ENCODE measurements around the gene TAB2. TPM values are rescaled to one million over a fixed set of nuclear protein-coding genes. Genes with fewer than 3 reads are reported as not detected.

The TAB2 gene
- total RNA-seq, 1 experiment from 2014 or later = 56.2 TPM

DNA sequence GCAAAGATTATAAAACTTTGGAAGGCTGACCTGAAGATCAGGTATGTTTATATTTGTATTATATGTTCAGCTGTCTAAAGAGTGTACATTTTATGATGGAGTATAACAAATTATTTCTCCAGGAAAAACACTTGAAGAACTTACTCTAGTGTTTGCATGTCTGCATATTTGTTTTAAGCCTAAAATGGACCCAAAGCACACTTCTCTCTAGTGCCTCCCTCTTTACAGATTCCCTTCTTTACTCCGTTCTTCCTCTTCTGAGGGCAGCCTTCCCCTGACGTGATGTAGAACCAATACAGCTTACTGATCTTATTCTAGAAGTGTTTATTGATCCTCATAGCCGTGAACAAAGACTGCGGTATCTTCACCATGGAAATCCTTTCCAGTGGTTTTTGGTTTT lies 96.5 kb downstream of the TAB2 start:
- no peak overlapping the region for H3K9ac ChIP-seq (ENCODE audit: extremely low read depth, insufficient read length, low read length)
- H3K79me2 ChIP-seq (ENCODE audit: insufficient read depth, low read length) = no peaks in the 10 kb centered on the region
- no peaks in the 10 kb centered on the region for H3K23me2 ChIP-seq (ENCODE audit: insufficient read length, low read depth, low read length, poor library complexity, severe bottlenecking)
- Mint-ChIP-seq H3K4me1 (no peaks in the 10 kb centered on the region), H3K27me3 (ENCODE audit: low read depth) (no peaks in the 10 kb centered on the region), H3K36me3 (ENCODE audit: insufficient read depth in 1 of 3, low read depth in 3 of 3) (peaks cover 0 to 16% (median 6%) of the 10 kb centered on the region in 3 experiments; a peak in 3 of 7 replicates), H3K4me3 (no peak overlapping the region), H3K9me3 (peaks cover 0 to 9% of the 10 kb centered on the region in 2 experiments; a peak in 2 of 5 replicates), H3K27ac (no peak overlapping the region)
- H2BK20ac ChIP-seq (ENCODE audit: low read depth, low read length, poor library complexity, severe bottlenecking) = no peak overlapping the region
- H2BK5ac ChIP-seq (ENCODE audit: insufficient read length, low read length) = no peak overlapping the region
- H3K9me3 ChIP-seq (ENCODE audit: control insufficient read depth, low read depth, low read length) = no peaks in the 10 kb centered on the region
- H3K27me3 ChIP-seq (ENCODE audit: insufficient read depth, low read length) = no peaks in the 10 kb centered on the region
- no peaks in the 10 kb centered on the region for H3K4me1 ChIP-seq (ENCODE audit: insufficient read depth, low read length)
- H2AFZ ChIP-seq (ENCODE audit: low read length) = no peak overlapping the region
- no peak overlapping the region for H2BK12ac ChIP-seq (ENCODE audit: insufficient read length, low read depth, low read length)
- no peak overlapping the region for H4K8ac ChIP-seq (replicated peaks; ENCODE audit: insufficient read length, low read depth, low read length)
- TF ChIP-seq, protein P1, sequence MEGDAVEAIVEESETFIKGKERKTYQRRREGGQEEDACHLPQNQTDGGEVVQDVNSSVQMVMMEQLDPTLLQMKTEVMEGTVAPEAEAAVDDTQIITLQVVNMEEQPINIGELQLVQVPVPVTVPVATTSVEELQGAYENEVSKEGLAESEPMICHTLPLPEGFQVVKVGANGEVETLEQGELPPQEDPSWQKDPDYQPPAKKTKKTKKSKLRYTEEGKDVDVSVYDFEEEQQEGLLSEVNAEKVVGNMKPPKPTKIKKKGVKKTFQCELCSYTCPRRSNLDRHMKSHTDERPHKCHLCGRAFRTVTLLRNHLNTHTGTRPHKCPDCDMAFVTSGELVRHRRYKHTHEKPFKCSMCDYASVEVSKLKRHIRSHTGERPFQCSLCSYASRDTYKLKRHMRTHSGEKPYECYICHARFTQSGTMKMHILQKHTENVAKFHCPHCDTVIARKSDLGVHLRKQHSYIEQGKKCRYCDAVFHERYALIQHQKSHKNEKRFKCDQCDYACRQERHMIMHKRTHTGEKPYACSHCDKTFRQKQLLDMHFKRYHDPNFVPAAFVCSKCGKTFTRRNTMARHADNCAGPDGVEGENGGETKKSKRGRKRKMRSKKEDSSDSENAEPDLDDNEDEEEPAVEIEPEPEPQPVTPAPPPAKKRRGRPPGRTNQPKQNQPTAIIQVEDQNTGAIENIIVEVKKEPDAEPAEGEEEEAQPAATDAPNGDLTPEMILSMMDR (conservative IDR thresholded peaks at IDR 0.05) = no peak
- H3K56ac ChIP-seq (ENCODE audit: insufficient read length, low read depth, low read length) = no peak overlapping the region
- H2BK120ac ChIP-seq (ENCODE audit: low read depth, low read length, poor library complexity, severe bottlenecking) = no peak overlapping the region
- H4K20me1 ChIP-seq (ENCODE audit: control insufficient read depth, insufficient read depth, insufficient read length) = no peaks in the 10 kb centered on the region
- H3K4ac ChIP-seq (ENCODE audit: low read depth, low read length) = no peak overlapping the region
- H3K79me1 ChIP-seq (ENCODE audit: insufficient read depth, low read depth, low read length, poor library complexity, severe bottlenecking) = no peaks in the 10 kb centered on the region
- H3K4me2 ChIP-seq (ENCODE audit: insufficient read depth, insufficient read length, low read length) = no peak overlapping the region
- no peak overlapping the region for H2AK5ac ChIP-seq (ENCODE audit: insufficient read length, low read length)
- H2BK15ac ChIP-seq (ENCODE audit: low read depth, low read length) = no peak overlapping the region
- no peak for DNase-seq
- no peak overlapping the region for H3K14ac ChIP-seq (ENCODE audit: insufficient read depth, low read length)
- no peak overlapping the region for H3K27ac ChIP-seq (ENCODE audit: insufficient read length, low read depth, low read length)
- H3K18ac ChIP-seq (ENCODE audit: insufficient read length, low read depth, low read length) = no peak overlapping the region
- WGBS (ENCODE audit: extremely low coverage, insufficient read length, low lambda C conversion rate) = no CpG with 5 or more reads among the region's 4 CpGs
- H3T11ph ChIP-seq (ENCODE audit: low read length) = no peak overlapping the region
- H4K91ac ChIP-seq (ENCODE audit: insufficient read length, low read depth, low read length) = no peak overlapping the region
- H4K5ac ChIP-seq (ENCODE audit: insufficient read length, low read depth, low read length) = no peak overlapping the region
- H3K23ac ChIP-seq (ENCODE audit: insufficient read length, low read depth, low read length) = no peak overlapping the region
